Measurements from ENCODE around the gene MLXIP. TPM values are rescaled to one million over a fixed set of nuclear protein-coding genes. Genes with fewer than 3 reads are reported as not detected.

The MLXIP gene
- total and polyA plus RNA-seq, 2 of the 8 experiments (the other 6 are each of a cell fraction or from before 2014, with no cell fraction given), result 5.5 to 40.5 TPM

DNA sequence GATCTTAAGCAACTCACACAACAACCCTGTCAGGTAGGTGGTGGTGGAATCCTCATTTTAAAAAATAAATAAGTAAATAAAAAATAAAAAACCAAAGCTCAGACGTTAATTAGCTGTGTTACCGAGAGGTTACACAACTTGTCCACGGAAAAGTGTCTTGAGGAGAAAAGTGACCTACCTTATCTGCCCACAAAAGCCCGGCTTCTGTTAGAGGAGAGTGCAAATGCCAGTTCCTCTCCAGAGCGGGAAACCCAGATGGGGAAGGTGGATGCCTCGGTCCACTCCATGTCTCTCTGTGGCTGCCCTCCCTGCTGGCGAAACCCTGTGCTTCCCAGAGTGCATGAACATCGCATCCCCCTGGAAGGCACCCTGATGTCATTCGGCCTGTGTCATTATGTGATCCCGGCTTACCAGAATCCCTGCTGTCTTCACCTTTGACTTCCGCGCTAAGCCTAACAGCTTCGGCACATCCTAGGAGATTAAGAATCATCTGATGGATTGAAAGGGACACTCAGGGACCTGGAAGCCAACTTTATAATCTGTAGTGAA is 6.4 kb downstream of the MLXIP start (continued):
- TF ChIP-seq, protein P1, sequence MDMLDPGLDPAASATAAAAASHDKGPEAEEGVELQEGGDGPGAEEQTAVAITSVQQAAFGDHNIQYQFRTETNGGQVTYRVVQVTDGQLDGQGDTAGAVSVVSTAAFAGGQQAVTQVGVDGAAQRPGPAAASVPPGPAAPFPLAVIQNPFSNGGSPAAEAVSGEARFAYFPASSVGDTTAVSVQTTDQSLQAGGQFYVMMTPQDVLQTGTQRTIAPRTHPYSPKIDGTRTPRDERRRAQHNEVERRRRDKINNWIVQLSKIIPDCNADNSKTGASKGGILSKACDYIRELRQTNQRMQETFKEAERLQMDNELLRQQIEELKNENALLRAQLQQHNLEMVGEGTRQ (IDR thresholded peaks at IDR 0.05; ENCODE audit: low read length), result no peak
- TF ChIP-seq JUND (IDR thresholded peaks at IDR 0.05; ENCODE audit: low read length), result no peak
- no peak for TF ChIP-seq SP2 (IDR thresholded peaks at IDR 0.05; ENCODE audit: low read length)
- TF ChIP-seq CBX8 (IDR thresholded peaks at IDR 0.05; ENCODE audit: borderline replicate concordance, low read depth, low read length), result no peak
- TF ChIP-seq SIRT6 (IDR thresholded peaks at IDR 0.05; ENCODE audit: low read length), result no peak
- no peak for TF ChIP-seq SUZ12 (IDR thresholded peaks at IDR 0.05; ENCODE audit: low read length)
